Heart left ventricle (tissue), 13 donors: ENCODE measurements around the gene SLC22A25.

Experiments
- POLR2A ChIP-seq, 2 donors: fragments of 450-650 bp; IDR thresholded peaks; one replicate each; pipeline ENCODE4 v1.6.1; 2017; ENCODE audit warnings: antibody characterized with exemption in 2 of 2, mild to moderate bottlenecking in 2 of 2, moderate library complexity in 2 of 2
- TF ChIP-seq, protein P1 (sequence below), 12 donors: fragments of 200-600 bp; sonication (generic) in 4 of 12; IDR thresholded peaks; one replicate each; pipeline versions ENCODE4 v1.5.0 to v1.8.0; 2018 to 2022; ENCODE audit warnings: antibody characterized with exemption in 12 of 12, mild to moderate bottlenecking in 5 of 12
- donor health status: ischemic (EF 13 %, LVEDD 7.1; RV severe dilation, severe dysfunction).
- donor health status: DM: no; HTN: yes; CAD: no.
- donor health status: DM: no; HTN: no; CAD: no.
- donor health status: ischemic (EF 25% LVEDD 6.9; RV normal size, moderate dysfunction).
- donor health status: ischemic (EF 25% LVEDD 5.7; RV mildly dilated, moderate dysfunction).
- donor health status: ischemic (EF 35%, LVEDD 5.7; RV mildly dilated, moderate dysfunction).
- donor health status: nonischemic (EF 11% LVEDD 7.7; RV severe dilation, severe dysfunction).
- donor health status: DM: yes; HTN: yes; CAD: no.
- donor health status: PGD.
- donor health status: ischemic (EF 29% LVEDD 5.4; RV normal size, mild dysfunction).
- donor health status: nonischemic (EF 23%, LVEDD 6.1; RV moderate dilation, normal function).

DNA sequence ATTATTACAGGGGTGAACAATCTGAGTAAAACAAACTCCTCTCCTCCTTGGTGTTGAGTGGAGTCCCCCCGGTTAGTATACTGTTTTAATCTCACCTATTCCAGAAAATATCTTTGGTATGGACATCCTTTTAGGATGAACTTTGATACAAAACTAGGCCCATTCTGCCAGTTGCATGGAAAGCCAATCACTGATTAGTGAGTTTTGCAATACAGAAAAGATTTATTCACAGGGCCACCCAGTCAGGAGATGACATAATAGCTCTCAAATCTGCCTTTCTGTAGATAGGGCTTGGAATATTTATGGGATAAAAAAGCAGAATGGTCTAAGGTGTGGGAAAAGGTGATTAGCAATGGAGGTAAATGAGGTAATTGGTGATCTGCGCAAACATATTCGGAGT is 30.3 kb upstream of the SLC22A25 start:
- TF ChIP-seq, protein P1, sequence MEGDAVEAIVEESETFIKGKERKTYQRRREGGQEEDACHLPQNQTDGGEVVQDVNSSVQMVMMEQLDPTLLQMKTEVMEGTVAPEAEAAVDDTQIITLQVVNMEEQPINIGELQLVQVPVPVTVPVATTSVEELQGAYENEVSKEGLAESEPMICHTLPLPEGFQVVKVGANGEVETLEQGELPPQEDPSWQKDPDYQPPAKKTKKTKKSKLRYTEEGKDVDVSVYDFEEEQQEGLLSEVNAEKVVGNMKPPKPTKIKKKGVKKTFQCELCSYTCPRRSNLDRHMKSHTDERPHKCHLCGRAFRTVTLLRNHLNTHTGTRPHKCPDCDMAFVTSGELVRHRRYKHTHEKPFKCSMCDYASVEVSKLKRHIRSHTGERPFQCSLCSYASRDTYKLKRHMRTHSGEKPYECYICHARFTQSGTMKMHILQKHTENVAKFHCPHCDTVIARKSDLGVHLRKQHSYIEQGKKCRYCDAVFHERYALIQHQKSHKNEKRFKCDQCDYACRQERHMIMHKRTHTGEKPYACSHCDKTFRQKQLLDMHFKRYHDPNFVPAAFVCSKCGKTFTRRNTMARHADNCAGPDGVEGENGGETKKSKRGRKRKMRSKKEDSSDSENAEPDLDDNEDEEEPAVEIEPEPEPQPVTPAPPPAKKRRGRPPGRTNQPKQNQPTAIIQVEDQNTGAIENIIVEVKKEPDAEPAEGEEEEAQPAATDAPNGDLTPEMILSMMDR (IDR thresholded peaks at IDR 0.05) = no peak
- no peak for TF ChIP-seq POLR2A (IDR thresholded peaks at IDR 0.05)
